PFSK-1 (cell line): ENCODE results near the gene ARL15.

ENCODE experiments used
- POLR2AphosphoS5 ChIP-seq: IDR thresholded peaks from 2 replicates; pipeline ENCODE4 v1.6.1; 2012; ENCODE audit warnings: low read depth, mild to moderate bottlenecking, control low read depth, low read length, moderate library complexity
- SIN3A ChIP-seq: IDR thresholded peaks from 2 replicates; pipeline ENCODE4 v1.6.1; 2012; ENCODE audit warnings: mild to moderate bottlenecking, low read length, moderate library complexity, borderline replicate concordance; ENCODE audit not compliant: insufficient read depth
- TF ChIP-seq, protein P1 (sequence below), 2 experiments: IDR thresholded peaks; 2 replicates each; pipeline versions ENCODE4 v1.6.1 to v1.8.0; 2011 to 2012; ENCODE audit warnings: low read depth in 2 of 2, low read length in 2 of 2, control low read depth in 1 of 2, inconsistent platforms in 1 of 2, mild to moderate bottlenecking in 1 of 2, moderate library complexity in 1 of 2; ENCODE audit not compliant: insufficient read depth in 1 of 2

DNA sequence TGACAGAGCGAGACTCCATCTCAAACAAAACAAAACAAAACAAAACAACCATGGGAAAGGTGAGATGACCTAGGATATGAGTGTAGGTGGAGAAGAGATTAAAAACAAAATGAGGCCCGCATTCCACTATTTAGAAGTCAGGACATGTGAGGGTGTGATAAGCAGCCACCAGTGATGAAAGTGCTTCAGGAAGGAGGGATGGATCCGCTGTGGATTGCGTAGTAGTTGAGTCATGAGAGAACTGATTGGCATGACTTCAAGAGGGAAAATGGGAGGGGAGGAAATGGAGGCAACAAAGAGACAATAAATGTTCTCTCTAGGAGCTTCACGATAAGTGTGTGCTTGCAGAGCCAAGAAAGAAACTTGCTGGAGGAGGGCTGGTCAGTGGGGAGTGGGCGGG, 367.6 kb downstream of the ARL15 start:
- TF ChIP-seq SIN3A = no peak
- no peak for TF ChIP-seq POLR2AphosphoS5
- TF ChIP-seq, protein P1, sequence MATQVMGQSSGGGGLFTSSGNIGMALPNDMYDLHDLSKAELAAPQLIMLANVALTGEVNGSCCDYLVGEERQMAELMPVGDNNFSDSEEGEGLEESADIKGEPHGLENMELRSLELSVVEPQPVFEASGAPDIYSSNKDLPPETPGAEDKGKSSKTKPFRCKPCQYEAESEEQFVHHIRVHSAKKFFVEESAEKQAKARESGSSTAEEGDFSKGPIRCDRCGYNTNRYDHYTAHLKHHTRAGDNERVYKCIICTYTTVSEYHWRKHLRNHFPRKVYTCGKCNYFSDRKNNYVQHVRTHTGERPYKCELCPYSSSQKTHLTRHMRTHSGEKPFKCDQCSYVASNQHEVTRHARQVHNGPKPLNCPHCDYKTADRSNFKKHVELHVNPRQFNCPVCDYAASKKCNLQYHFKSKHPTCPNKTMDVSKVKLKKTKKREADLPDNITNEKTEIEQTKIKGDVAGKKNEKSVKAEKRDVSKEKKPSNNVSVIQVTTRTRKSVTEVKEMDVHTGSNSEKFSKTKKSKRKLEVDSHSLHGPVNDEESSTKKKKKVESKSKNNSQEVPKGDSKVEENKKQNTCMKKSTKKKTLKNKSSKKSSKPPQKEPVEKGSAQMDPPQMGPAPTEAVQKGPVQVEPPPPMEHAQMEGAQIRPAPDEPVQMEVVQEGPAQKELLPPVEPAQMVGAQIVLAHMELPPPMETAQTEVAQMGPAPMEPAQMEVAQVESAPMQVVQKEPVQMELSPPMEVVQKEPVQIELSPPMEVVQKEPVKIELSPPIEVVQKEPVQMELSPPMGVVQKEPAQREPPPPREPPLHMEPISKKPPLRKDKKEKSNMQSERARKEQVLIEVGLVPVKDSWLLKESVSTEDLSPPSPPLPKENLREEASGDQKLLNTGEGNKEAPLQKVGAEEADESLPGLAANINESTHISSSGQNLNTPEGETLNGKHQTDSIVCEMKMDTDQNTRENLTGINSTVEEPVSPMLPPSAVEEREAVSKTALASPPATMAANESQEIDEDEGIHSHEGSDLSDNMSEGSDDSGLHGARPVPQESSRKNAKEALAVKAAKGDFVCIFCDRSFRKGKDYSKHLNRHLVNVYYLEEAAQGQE (IDR thresholded peaks at IDR 0.05; ENCODE audit: insufficient read depth in 1 of 2, low read depth in 2 of 2, low read length in 2 of 2) = no peak
